A549 treated with AZD9567 at 1 μM for 4 hours (cell line): ENCODE measurements around the gene CBLB. TPM values are rescaled to one million over a fixed set of nuclear protein-coding genes. Genes with fewer than 3 reads are reported as not detected.

Experiments
- total RNA-seq: library from RNA; stranded (reverse); fragments of 200-300 nt; extraction: Qiagen RNA extraction; gene quantifications from 5 replicates; pipeline ENCODE4 v1.2.3, GENCODE V29; 2022; ENCODE audit not compliant: insufficient read depth

The CBLB gene
- 12.4 to 16.6 TPM (median 14.2 TPM) in 5 replicates for total RNA-seq

DNA sequence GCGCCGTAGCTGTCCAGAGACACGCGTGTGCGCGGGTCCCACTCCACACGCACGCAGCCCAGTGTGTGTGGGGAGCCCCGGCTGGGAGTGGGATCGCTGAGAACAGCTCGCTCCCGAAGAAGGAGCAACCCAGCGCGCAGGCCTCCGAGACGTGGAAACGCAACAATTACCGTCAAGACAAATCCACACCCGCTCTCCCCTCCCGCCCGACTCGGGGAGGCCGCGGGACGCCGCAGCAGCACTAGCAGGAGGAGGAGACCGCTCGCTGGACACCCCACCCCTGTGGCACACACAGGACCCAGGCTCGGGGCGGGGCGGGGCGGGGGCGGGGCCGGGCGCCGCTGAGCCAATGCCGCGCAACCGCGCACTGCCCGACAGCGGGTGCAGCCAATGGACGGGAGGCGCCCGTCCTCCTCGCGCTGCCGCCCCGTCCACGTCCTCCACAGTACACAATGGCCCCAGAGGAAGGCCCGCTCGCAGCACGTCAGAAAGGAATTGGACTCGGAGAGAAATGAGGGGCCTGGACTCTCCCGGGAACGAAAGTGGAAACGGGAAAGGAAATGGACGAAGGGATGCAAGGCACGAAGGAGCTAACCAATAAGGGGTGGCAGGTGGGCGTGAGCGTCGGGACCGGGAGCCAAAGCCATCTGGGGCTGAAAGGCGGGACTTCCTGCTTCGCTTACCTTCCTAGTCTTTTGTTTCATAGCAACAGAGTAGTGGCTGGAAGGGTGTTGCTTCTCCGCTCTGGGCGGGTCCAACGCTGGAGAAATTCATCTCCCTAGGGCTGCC, at the start of gene CBLB:
Gene CBLB (minus strand): TSS at position 271 of the 789 bp plus-strand sequence. CDS start 1,435 bp downstream, outside the sequence.

